Measurements from ENCODE around the gene KLHL35. TPM values are rescaled to one million over a fixed set of nuclear protein-coding genes. Genes with fewer than 3 reads are reported as not detected.

The KLHL35 gene
- total RNA-seq, 1 donor from 2014 or later = 0.55 TPM

DNA sequence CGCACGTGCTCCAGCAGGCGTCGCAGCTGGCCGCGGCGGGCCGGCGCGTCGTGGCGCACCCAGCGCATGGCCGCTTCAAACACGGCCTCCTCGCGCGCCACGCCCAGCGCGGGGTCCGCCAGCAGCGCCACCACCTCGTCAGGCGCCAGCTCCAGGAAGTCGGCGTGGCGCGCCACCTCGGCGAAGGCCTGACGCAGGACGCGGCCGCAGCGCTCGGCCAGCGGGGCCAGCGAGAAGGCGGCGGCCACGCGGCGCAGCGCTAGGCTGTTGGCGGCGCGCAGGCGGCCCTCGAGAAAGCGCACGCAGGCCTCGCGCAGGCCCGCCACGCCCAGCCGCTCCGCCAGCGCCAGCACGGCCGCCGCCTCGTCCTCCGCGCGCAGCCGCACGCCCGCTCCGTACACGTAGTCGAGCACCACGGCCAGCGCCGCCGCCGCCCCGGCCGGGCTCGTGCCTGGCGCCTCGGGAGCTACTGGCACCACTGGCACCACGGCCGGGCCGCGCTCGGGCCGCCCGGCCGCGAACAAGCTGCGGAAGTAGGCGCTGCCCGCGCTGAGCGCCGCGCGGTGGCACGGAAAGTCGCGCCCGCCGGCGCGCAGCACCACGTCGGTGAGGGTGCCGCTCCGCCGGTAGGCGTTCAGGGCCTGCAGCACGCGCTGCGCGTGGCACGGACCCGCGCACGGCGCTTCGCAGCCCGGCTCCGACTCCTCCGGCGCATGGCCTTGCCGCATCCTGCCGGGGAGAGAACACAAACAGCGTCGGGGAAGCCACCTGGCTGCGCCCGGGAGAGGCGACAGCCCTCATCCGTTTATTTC, 2.9 kb downstream of the KLHL35 start:
- Mint-ChIP-seq H3K36me3 (ENCODE audit: insufficient read depth) (peaks cover 6% of the 10 kb centered on the region), H3K27me3 (peaks cover 66% of the 10 kb centered on the region), H3K4me1 (ENCODE audit: low read depth) (peaks cover 2% of the 10 kb centered on the region), H3K27ac (peak overlapping the region; percentile 87), H3K9me3 (ENCODE audit: low read depth) (peaks cover 9% of the 10 kb centered on the region), H3K4me3 (ENCODE audit: low read depth) (peak overlapping the region; percentile 60)
- TF ChIP-seq, protein P1, sequence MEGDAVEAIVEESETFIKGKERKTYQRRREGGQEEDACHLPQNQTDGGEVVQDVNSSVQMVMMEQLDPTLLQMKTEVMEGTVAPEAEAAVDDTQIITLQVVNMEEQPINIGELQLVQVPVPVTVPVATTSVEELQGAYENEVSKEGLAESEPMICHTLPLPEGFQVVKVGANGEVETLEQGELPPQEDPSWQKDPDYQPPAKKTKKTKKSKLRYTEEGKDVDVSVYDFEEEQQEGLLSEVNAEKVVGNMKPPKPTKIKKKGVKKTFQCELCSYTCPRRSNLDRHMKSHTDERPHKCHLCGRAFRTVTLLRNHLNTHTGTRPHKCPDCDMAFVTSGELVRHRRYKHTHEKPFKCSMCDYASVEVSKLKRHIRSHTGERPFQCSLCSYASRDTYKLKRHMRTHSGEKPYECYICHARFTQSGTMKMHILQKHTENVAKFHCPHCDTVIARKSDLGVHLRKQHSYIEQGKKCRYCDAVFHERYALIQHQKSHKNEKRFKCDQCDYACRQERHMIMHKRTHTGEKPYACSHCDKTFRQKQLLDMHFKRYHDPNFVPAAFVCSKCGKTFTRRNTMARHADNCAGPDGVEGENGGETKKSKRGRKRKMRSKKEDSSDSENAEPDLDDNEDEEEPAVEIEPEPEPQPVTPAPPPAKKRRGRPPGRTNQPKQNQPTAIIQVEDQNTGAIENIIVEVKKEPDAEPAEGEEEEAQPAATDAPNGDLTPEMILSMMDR (IDR thresholded peaks at IDR 0.05; ENCODE audit: unreplicated experiment) = peak; percentile 7
- DNase-seq (ENCODE audit: low spot score, unreplicated experiment) = peak; percentile 51

DNA sequence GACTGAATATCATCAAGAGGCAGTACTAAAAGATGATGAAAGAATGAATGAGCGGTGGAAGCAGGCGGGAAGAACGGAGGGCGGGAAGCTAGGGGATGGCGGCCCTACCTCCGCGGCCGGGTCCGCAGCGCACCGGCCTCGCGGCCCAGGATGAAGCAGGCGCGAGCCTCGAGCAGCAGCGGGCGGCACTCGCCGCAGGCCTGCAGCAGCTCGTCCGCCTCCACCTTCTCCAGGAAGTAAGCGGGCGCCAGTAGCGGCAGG, 3.4 kb downstream of the KLHL35 start:
- TF ChIP-seq, protein P1 (IDR thresholded peaks at IDR 0.05; ENCODE audit: unreplicated experiment) = no peak
- Mint-ChIP-seq H3K27ac (no peak overlapping the region), H3K4me3 (ENCODE audit: low read depth) (peak overlapping the region; percentile 65), H3K4me1 (ENCODE audit: low read depth) (peaks cover 5% of the 10 kb centered on the region), H3K9me3 (ENCODE audit: low read depth) (peaks cover 9% of the 10 kb centered on the region), H3K36me3 (ENCODE audit: insufficient read depth) (peaks cover 6% of the 10 kb centered on the region), H3K27me3 (peaks cover 66% of the 10 kb centered on the region)
- no peak for DNase-seq (ENCODE audit: low spot score, unreplicated experiment)

GRCh38 chr11:75428989-75429640, 3.9 kb downstream of the KLHL35 start:
- TF ChIP-seq, protein P1 (IDR thresholded peaks at IDR 0.05; ENCODE audit: unreplicated experiment) = no peak
- Mint-ChIP-seq H3K27ac (peak overlapping the region; percentile 25), H3K27me3 (peaks cover 62% of the 10 kb centered on the region), H3K9me3 (ENCODE audit: low read depth) (peaks cover 9% of the 10 kb centered on the region), H3K4me3 (ENCODE audit: low read depth) (peak overlapping the region; percentile 65), H3K4me1 (ENCODE audit: low read depth) (peaks cover 8% of the 10 kb centered on the region), H3K36me3 (ENCODE audit: insufficient read depth) (peaks cover 7% of the 10 kb centered on the region)
- no peak for DNase-seq (ENCODE audit: low spot score, unreplicated experiment)

DNA sequence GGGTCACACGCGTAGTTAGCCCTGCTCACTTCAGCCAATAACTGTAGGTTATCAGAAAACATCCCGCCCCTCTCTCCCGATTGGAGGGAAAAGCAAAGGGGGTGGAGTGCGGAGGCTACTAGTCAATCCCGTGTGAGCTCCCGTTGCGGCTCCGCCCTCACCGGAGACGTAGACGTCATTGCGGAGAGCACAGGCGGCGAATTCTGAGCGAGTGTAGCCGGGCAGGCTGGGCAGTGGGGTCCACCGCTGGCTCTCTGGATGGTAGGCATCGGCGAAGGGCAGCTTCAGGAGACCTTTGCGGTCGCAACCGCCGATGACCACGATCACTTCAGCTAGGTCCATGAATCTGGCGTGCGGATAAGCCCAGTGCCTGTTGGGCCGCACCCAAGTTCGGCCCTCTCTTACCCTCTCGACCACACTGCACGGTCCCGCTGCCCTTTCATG, 4.7 kb downstream of the KLHL35 start:
- H3K27me3 Mint-ChIP-seq = peaks cover 56% of the 10 kb centered on the region
- H3K27ac Mint-ChIP-seq = no peak overlapping the region
- DNase-seq (ENCODE audit: low spot score, unreplicated experiment) = no peak
- TF ChIP-seq, protein P1 (IDR thresholded peaks at IDR 0.05; ENCODE audit: unreplicated experiment) = no peak
- H3K36me3 Mint-ChIP-seq (ENCODE audit: insufficient read depth) = peaks cover 9% of the 10 kb centered on the region
- H3K4me1 Mint-ChIP-seq (ENCODE audit: low read depth) = peaks cover 10% of the 10 kb centered on the region
- H3K9me3 Mint-ChIP-seq (ENCODE audit: low read depth) = peaks cover 9% of the 10 kb centered on the region
- peak overlapping the region; percentile 38 for H3K4me3 Mint-ChIP-seq (ENCODE audit: low read depth)

GRCh38 chr11:75427181-75427580, 5.8 kb downstream of the KLHL35 start:
- TF ChIP-seq, protein P1 (IDR thresholded peaks at IDR 0.05; ENCODE audit: unreplicated experiment) = no peak
- Mint-ChIP-seq H3K9me3 (ENCODE audit: low read depth) (peaks cover 9% of the 10 kb centered on the region), H3K4me1 (ENCODE audit: low read depth) (peaks cover 21% of the 10 kb centered on the region), H3K36me3 (ENCODE audit: insufficient read depth) (peaks cover 9% of the 10 kb centered on the region), H3K4me3 (ENCODE audit: low read depth) (no peak overlapping the region), H3K27me3 (peaks cover 45% of the 10 kb centered on the region), H3K27ac (no peak overlapping the region)
- DNase-seq (ENCODE audit: low spot score, unreplicated experiment) = no peak

Measured in progenitor cell of endocrine pancreas (in vitro differentiated cells).